ENCODE measurements around the gene PRND.

- no peak for TF ChIP-seq POLR2A (IDR thresholded peaks at IDR 0.05)
- TF ChIP-seq POLR2AphosphoS5 (IDR thresholded peaks at IDR 0.05), result no peak
Measured at GRCh38 chr20:4774207-4774606, 52.5 kb downstream of the PRND start.
